Stimulated activated naive CD8-positive, alpha-beta T cell treated with anti-CD3 and anti-CD28 coated beads, Interleukin-15, Interleukin-2, amounts not matched to agents 100 U/mL and 50 U/mL, for 24 hours (primary cell): ENCODE data around the gene DHRS9.
"Not testable (repeated sequence)": the region's sequence is repeated elsewhere in the genome, so short reads cannot be mapped to it uniquely, and the experiment has no call there.

Experiments used
- ATAC-seq: fragments of 150-1000 bp; cut with Tn5 transposase; one replicate; pipeline ENCODE4 v1.10.0; 2021
- DNase-seq: peaks from one replicate; pipeline ENCODE4 v3.0.0; 2021

The DHRS9 gene

GRCh38 chr2:169069341-169069740, at the start of gene DHRS9:
Gene DHRS9 (plus strand): TSS chr2:169069563. CDS start chr2:169081582, 12,019 bp downstream.
- peak; percentile 34 for DNase-seq

GRCh38 chr2:169023161-169023560, 46.2 kb upstream of the DHRS9 start:
- ATAC-seq (no peak), DNase-seq (no peak)

More at GRCh38 chr2:169069341-169069740, at the start of gene DHRS9:
- peak; percentile 92 for ATAC-seq

- ATAC-seq (no peak), DNase-seq (no peak)
These were observed 43.3 kb upstream of the DHRS9 start for GRCh38 chr2:169026056-169026455.

GRCh38 chr2:169027234-169027633, 42.1 kb upstream of the DHRS9 start:
- ATAC-seq (no peak), DNase-seq (no peak)

GRCh38 chr2:169029341-169029740, 40.0 kb upstream of the DHRS9 start:
- DNase-seq: no peak
- no peak for ATAC-seq

GRCh38 chr2:169031202-169031601, 38.2 kb upstream of the DHRS9 start, which contains the start of gene ABCB11:
Gene ABCB11 (minus strand): TSS chr2:169031324. CDS start chr2:169018125, 13,199 bp downstream.
- DNase-seq: no peak
- no peak for ATAC-seq

GRCh38 chr2:169034256-169034655, 35.1 kb upstream of the DHRS9 start:
- DNase-seq (no peak), ATAC-seq (no peak)

GRCh38 chr2:169034984-169035544, 34.3 kb upstream of the DHRS9 start:
- DNase-seq: no peak
- ATAC-seq: no peak

- ATAC-seq (no peak), DNase-seq (no peak)
These were observed 33.5 kb upstream of the DHRS9 start for GRCh38 chr2:169035887-169036286.

- DNase-seq (no peak), ATAC-seq (no peak)
These were observed 32.5 kb upstream of the DHRS9 start for GRCh38 chr2:169036736-169037440.

GRCh38 chr2:169038338-169038757, 31.0 kb upstream of the DHRS9 start:
- ATAC-seq (peak; percentile 71), DNase-seq (no peak)

- no peak for ATAC-seq
- DNase-seq: no peak
These were observed 29.7 kb upstream of the DHRS9 start for GRCh38 chr2:169039702-169040101.

GRCh38 chr2:169041594-169041993, 27.8 kb upstream of the DHRS9 start:
- ATAC-seq: no peak
- no peak for DNase-seq

GRCh38 chr2:169042856-169043255, 26.5 kb upstream of the DHRS9 start:
- ATAC-seq: no peak
- no peak for DNase-seq

- no peak for ATAC-seq
These were observed 22.8 kb upstream of the DHRS9 start for GRCh38 chr2:169046440-169047151.

GRCh38 chr2:169047256-169048250, 21.8 kb upstream of the DHRS9 start:
- ATAC-seq (no peak), DNase-seq (no peak)

More at GRCh38 chr2:169046440-169047151, 22.8 kb upstream of the DHRS9 start:
- no peak for DNase-seq

GRCh38 chr2:169049142-169049541, 20.2 kb upstream of the DHRS9 start:
- ATAC-seq: no peak
- DNase-seq: no peak

- DNase-seq (no peak), ATAC-seq (no peak)
These were observed 18.7 kb upstream of the DHRS9 start for GRCh38 chr2:169050476-169051240.

- not testable (repeated sequence) for ATAC-seq, DNase-seq
These were observed 14.8 kb upstream of the DHRS9 start for GRCh38 chr2:169054575-169054974.

GRCh38 chr2:169064199-169064598, 5.2 kb upstream of the DHRS9 start:
- not testable (repeated sequence) for DNase-seq, ATAC-seq

GRCh38 chr2:169065422-169065821, 3.9 kb upstream of the DHRS9 start:
- ATAC-seq: no peak
- no peak for DNase-seq
